Measurements from ENCODE around the gene SPATA19.

The SPATA19 gene

DNA sequence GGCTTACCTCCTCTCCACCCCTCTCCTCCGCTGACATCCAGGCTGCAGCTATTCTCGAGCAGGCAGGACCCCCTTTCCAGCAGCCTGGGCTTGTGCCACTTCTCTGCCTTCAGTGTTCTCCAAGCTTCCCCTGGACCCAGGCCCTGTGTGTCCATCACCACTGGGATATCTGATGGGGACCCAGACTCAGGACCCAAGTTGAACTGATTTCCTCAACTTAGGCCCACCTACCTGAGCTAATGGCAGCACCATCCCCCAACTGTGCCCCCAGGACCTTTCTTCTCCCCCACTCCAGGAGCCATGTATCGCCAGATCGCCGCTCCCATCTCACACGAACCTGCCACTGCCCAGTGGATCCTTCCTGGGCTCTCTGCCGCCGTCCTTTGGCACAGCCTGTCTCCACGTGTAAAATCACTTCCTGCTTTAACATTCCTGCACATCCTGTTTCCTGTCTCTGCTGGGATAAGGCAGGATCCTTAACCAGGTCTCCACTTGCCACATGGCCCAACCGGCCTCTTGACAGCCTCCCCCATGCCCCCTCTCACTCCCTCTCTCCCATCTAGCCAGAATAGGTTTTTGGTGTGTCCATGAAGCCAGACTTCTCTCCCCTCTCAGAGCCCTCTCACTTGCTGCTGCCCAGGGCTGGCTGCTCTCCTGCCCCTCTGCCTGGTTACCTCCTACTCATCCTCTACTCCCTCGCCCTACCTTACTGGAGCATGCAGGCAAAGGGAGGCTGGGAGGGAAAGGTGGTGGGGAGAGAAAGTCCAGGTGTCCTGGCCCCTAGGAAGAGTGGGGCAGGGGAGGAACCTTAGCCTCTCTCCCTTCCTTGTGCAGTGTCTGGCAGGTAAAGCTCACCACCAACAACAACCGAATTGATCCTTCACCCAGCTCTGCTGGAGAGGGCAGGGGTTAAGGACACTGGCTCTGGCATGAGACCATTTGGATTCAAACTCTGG lies 9.4 kb downstream of the SPATA19 start:
- DNase-seq: no peak

DNA sequence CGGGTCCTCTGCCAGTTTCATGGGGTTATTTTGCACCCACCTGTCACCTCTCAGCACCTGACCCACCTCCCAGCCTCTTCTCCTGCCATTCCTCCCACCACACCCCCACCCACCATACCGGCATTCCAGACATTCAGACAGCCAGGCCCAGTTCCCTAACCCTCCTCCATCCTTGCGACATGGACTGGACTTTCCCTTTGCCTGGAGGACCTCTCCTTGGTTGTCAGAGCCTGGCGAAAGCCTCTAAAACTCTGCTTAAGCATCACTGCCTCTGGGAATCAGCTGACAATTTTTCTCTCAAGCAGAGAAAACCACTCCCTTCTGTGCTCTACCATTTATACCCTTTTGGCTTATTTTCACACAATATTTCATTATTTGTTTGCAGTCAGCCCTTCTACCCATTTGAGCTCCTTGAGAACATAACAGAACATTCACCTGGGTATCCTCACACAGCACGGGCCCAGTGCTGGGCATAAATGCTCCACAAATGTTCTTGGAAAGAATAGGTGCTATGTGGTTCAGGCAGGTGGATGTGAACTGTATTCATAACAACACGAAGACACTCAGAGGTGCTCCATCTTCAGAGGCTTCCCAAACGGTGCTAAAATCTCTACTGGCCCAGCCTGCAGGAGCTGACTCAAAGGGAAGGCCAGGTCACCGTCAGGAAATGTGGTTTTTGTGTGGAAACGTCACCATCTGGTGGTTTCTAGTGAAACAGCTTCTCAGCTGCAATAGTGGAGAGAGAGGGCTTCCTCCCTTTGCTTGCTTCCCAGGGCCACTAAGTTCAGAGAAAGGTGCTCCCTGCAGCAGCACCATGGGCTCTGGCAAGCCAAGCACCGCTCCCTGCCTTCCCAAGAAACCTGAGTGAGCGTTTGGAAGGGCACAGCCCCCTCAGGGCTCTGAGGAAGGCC lies 10.4 kb downstream of the SPATA19 start:
- peak; percentile 42 to 73 for DNase-seq

DNA sequence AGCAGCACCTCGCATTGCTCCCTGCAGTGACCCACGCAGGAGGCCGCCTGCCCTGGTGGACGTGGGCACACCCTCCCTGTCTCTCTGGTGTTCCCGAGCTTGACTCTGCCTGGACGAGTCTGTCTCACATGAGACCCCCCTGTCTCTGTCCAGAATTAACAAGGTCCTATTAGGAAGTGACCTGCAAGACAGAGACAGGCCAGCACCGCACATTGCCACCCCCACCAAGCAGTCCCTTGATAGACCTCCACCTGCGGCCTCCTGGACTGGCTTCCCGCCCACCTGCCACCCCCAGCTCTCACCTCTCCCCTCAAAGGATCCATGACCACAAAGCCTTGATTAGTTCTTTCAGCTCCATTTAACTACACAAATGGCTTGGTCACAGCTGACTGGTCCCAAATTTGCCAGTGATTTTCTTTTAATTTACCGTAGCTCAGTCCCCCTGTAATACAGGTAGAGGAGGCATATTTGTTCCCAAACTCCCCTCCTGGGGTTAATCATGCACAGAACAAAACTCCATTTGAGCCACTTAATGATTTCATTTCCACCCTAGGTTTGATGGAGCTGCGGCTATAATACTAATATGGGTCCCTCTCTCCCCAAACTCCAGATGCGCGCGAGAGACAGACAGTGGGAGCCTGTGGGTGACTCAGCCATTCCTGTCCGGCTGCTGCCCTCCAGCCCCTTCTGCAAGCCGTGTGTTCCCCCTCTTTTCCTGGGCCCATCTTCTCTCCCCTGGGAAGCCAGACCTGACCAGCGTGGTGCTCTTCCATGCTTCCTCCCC lies 11.2 kb downstream of the SPATA19 start:
- DNase-seq: no peak

GRCh38 chr11:133832991-133833897 lies 12.1 kb downstream of the SPATA19 start:
- peak; percentile 6 to 26 for DNase-seq

- DNase-seq: no peak
Measured at GRCh38 chr11:133832096-133832990, 13.0 kb downstream of the SPATA19 start.

DNA sequence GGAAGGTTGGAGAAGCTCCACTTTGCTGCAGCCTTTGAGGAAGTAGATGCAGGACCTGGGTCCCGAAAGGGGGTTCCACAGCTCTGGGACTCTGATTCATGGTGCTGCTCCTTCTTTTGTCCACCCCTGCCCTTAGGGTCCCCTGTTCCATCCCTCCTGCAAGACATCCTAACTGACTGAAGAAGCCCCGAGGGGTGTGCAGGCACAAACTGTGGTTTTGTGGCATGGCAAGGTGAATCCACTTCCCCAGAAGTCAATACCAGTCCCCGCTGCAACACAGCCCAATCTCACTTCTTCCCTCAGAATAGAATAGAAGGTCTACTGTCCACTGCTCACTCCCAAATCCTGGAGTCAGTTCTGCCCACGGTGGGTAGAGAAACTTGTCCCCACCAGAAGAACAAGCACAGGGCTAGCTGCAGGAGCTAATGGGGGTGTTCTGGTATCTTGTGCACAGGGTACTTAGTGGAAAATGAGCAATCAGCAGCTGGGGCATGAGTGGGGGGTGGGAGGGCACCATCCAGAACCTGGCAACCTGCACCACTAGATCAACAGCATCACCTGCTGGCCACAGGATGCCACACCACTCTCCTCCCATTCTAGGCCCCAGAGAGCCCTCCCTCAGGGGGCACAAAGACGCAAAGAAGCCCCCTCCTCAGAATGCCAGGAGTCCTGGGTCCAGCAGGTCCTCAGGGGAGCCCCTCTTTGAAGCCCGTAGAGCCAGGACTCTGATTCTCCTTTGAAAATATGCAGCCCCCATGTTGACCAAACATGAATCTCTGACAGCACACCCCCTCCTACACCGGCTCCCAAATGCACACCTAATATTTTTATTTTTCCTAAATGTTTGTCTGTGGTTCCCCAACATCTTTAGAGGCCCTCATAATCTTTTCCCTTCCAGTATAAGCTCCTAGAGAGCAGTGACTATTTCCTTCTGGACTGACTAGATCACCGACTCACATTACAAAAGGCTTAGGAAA lies 14.1 kb downstream of the SPATA19 start:
- DNase-seq: peak; percentile 54 to 60

- DNase-seq: no peak
Measured at GRCh38 chr11:133829566-133829965, 15.7 kb downstream of the SPATA19 start.

GRCh38 chr11:133828871-133829270 lies 16.4 kb downstream of the SPATA19 start:
- no peak for DNase-seq

DNA sequence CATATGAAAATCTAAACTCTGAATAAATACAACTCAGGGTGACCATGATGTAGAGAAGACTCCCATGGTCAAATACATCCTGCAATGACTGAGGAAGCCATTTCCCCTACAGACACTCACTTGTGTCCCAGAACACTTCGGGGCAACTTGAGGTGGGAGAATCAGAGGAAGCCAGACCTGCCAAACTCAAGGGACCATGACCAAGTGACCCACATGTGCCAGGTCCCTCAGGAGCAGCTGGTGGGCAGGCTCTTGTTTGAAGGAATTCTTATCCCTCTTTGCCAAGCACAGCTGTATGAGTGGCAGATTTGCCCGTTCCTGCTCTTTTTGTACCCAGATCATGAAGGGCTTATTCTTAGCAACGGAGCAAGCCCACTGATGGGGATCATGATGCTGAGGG lies 17.8 kb downstream of the SPATA19 start:
- no peak for DNase-seq

- DNase-seq: no peak
Measured at GRCh38 chr11:133826866-133827265, 18.4 kb downstream of the SPATA19 start.

DNA sequence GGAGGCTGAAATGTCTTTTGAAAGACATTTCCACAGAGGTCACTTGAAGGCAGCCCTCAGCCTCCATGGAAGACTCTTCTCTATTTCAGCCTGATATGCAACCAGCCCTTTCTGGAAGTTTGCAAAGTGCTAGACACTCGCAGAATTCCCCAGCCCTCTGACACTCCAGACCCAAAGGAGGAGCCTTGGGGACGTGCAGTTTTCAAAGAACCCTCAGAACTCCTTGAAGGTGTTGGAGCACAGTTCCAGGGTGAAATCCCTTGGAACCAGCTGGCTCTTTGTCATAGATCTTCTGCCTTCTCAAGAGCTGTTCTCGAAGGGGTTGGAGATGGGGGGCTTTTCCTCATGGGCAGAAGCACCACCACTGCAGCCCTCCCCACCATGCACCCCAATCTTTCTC lies 19.6 kb downstream of the SPATA19 start:
- DNase-seq: no peak

DNA sequence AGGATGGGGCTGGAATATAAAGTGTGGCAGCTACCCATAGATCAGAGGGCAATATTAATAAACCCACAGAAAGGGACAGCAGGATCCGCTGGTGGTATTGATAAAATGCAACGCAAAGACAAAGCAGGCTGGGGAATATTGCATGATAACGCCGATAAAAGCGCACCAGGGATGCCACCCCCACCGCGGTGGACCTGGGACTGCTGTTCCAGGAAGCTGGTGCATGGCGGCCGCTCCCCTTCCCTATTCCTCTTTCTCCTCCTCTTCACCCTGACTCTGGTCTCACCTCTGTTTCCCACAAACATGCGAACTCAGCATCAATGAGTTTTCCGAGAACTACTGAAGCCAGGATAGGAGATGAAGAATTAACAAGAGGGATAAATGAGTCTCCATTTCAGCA lies 20.2 kb downstream of the SPATA19 start:
- DNase-seq: no peak

- DNase-seq: no peak
Measured at GRCh38 chr11:133824593-133824992, 20.7 kb downstream of the SPATA19 start.

GRCh38 chr11:133823614-133824013 lies 21.7 kb downstream of the SPATA19 start:
- no peak for DNase-seq

DNA sequence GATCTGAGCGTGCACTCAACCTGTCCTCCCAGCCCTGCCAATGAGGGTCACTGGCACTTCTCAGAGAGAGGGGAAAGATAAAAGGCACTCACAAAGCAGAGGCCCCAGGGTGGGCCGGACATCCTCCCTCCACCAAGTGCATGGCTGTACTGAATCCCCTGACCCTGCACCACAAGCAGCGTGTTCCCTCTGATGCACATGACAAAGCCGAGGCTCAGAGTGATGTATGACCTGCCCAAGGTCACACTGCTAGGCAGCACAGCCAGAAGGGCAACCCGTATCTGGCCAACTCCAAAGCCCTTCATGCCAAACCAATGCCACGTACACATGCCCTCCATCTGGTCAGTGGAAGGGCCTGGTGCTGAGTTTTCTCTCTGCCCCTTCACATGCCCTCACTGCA lies 22.1 kb downstream of the SPATA19 start:
- no peak for DNase-seq

DNA sequence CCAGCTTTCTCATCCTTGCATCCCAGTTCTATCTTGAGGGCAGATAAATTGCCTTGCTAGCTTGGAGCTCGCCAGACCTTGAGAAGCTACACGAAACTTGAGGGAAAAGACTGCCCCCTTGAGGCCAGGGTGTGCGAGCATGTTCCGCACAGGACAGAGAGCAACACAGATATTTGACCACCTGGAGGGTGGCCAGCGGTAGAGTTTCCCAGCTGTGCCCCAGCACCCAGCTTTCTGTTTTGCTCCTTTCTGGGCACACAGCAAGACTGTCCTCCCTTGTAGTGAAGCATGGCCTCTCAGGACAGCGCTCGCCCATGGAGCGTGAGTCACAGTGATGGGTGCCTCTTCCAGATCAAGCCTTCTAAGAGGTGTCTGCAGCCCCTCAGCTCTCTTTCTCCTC lies 23.5 kb downstream of the SPATA19 start:
- peak; percentile 62 to 86 for DNase-seq

DNA sequence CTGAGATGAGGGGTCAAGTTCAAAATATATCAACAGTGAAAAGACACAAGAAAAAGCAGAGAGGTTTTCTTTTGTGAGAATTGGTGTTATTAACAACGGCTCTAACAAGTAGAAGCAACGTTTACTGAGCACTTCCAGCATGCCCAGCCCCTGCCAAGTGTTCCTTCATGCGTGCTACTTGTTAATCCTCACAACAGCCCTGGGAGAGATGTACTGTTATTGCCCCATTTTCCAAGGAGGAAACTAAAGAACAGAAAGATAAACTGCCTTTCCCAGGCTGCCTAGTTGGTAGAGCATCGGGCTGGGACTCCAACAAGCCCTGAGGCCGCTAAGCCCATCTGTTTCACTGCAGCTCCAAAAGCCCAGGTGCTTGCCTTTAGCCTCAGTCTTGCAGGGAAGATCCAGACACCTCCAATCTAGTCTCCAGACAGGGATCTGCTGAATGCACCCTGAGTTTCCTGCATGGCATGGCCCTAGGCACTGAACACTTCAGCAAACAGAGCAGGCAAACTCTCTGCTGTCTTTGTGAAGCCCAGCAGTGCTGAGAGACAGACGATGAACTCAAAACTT lies 25.5 kb downstream of the SPATA19 start:
- no peak for DNase-seq

- no peak for DNase-seq
Measured at GRCh38 chr11:133819114-133819513, 26.2 kb downstream of the SPATA19 start.

DNA sequence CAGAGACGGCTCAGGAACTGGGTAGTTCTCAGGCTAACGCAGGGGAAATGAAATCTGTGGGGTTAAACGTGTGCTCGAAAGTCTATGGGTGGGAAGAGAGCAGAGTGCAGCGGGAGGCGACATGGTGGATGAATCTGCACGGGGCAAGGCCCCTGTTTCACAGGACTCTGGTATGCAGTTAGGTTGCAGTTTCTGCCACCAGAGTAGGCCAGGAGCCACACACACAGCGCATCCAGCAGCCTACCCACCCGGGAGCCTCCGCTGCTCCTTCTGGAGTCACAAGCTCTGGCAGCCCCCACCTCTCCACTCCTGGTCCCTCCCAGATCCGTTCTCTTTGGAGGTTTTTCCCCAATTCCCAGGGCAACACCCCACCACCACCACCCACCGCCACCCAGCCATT lies 27.0 kb downstream of the SPATA19 start:
- DNase-seq: no peak

Data from NCI-H524 (cell line).